HG02642 (cell line): ENCODE results near the gene ANAPC10.
A peak's percentile ranks its signal among the peaks of the same experiment; 100 is the strongest.
"Not testable (repeated sequence)": the region's sequence is repeated elsewhere in the genome, so short reads cannot be mapped to it uniquely, and the experiment has no call there.

Experiments
- ATAC-seq: cut with Tn5 transposase; IDR thresholded peaks from one replicate; pipeline ENCODE4 v1.9.1; 2021; ENCODE audit warnings: mild to moderate bottlenecking; ENCODE audit not compliant: unreplicated experiment, poor library complexity

ANAPC10 gene

GRCh38 chr4:145097821-145098674, at the start of gene ANAPC10, which contains the start of gene ABCE1:
Gene ANAPC10, minus strand, starts transcription at chr4:145098196. Its CDS starts 2,097 bp downstream, at chr4:145096099.
Gene ABCE1, plus strand, starts transcription at chr4:145098311. Its CDS starts 6,102 bp downstream, at chr4:145104413.
- peak; percentile 86 for ATAC-seq

GRCh38 chr4:145136219-145136618, 38.2 kb upstream of the ANAPC10 start:
- ATAC-seq = not testable (repeated sequence)

- peak; percentile 79 for ATAC-seq
Observed at GRCh38 chr4:145132511-145133098, 34.6 kb upstream of the ANAPC10 start.

- ATAC-seq = no peak
Observed at GRCh38 chr4:145131848-145132247, 33.9 kb upstream of the ANAPC10 start.

GRCh38 chr4:145130788-145131399, 32.9 kb upstream of the ANAPC10 start:
- ATAC-seq = no peak

- no peak for ATAC-seq
Observed at GRCh38 chr4:145130130-145130529, 32.1 kb upstream of the ANAPC10 start.

GRCh38 chr4:145125396-145125795, 27.4 kb upstream of the ANAPC10 start:
- no peak for ATAC-seq

- no peak for ATAC-seq
Observed at GRCh38 chr4:145108128-145108527, 10.1 kb upstream of the ANAPC10 start.

- ATAC-seq = no peak
Observed at GRCh38 chr4:145107126-145107525, 9.1 kb upstream of the ANAPC10 start.

GRCh38 chr4:145103496-145103895, 5.5 kb upstream of the ANAPC10 start:
- no peak for ATAC-seq

- no peak for ATAC-seq
Observed at GRCh38 chr4:145102619-145103018, 4.6 kb upstream of the ANAPC10 start.

GRCh38 chr4:145101091-145101490, 3.1 kb upstream of the ANAPC10 start:
- ATAC-seq = no peak

GRCh38 chr4:145099653-145100052, 1.7 kb upstream of the ANAPC10 start:
- no peak for ATAC-seq

- ATAC-seq = peak; percentile 14
Observed at GRCh38 chr4:145098675-145099037, 660 bp upstream of the ANAPC10 start.

GRCh38 chr4:145097331-145097820, 620 bp downstream of the ANAPC10 start:
- peak; percentile 0 for ATAC-seq

GRCh38 chr4:145093638-145094037, 4.4 kb downstream of the ANAPC10 start:
- ATAC-seq = no peak

GRCh38 chr4:145090380-145090779, 7.6 kb downstream of the ANAPC10 start:
- no peak for ATAC-seq

GRCh38 chr4:145083891-145084605, 13.9 kb downstream of the ANAPC10 start:
- no peak for ATAC-seq

- ATAC-seq = no peak
Observed at GRCh38 chr4:145081756-145082155, 16.2 kb downstream of the ANAPC10 start.

GRCh38 chr4:145076469-145076855, 21.5 kb downstream of the ANAPC10 start:
- no peak for ATAC-seq
